WTC11 (cell line): ENCODE results near the gene DMD.

ENCODE experiments used
- ETV6 ChIP-seq: sonication (generic); formaldehyde crosslinking; IDR thresholded peaks from 2 replicates; pipeline ENCODE4 v1.8.1; 2022; ENCODE audit warnings: mild to moderate bottlenecking, missing genetic modification reagents
- PRRX2 ChIP-seq: fragments of 250-450 bp; sonication (Bioruptor Pico); IDR thresholded peaks from 2 replicates; pipeline ENCODE4 v1.8.0; 2021; ENCODE audit warnings: mild to moderate bottlenecking
- SOX15 ChIP-seq: fragments of 250-450 bp; sonication (Bioruptor Pico); IDR thresholded peaks from 2 replicates; pipeline ENCODE4 v1.9.0; 2021; ENCODE audit warnings: mild to moderate bottlenecking
- SP1 ChIP-seq: sonication (generic); formaldehyde crosslinking; conservative IDR thresholded peaks from 2 replicates; pipeline ENCODE4 v1.8.1; 2022; ENCODE audit warnings: missing genetic modification reagents
- TP53 ChIP-seq: sonication (generic); formaldehyde crosslinking; IDR thresholded peaks from 2 replicates; pipeline ENCODE4 v1.8.1; 2023; ENCODE audit warnings: mild to moderate bottlenecking, missing genetic modification reagents
- ZNF219 ChIP-seq: sonication (generic); formaldehyde crosslinking; IDR thresholded peaks from 2 replicates; pipeline ENCODE4 v1.8.0; 2023; ENCODE audit warnings: missing genetic modification reagents, mild to moderate bottlenecking, borderline replicate concordance
- TF ChIP-seq, protein P1 (sequence below): fragments of 200-600 bp; IDR thresholded peaks from 2 replicates; pipeline ENCODE4 v1.8.0; 2022; ENCODE audit warnings: antibody characterized with exemption
- TF ChIP-seq, protein P2 (sequence below): sonication (generic); formaldehyde crosslinking; conservative IDR thresholded peaks from 2 replicates; pipeline ENCODE4 v1.8.1; 2022; ENCODE audit warnings: mild to moderate bottlenecking, missing genetic modification reagents
- TF ChIP-seq, protein P3 (sequence below): sonication (generic); formaldehyde crosslinking; IDR thresholded peaks from 2 replicates; pipeline ENCODE4 v1.8.0; 2022; ENCODE audit warnings: mild to moderate bottlenecking, missing genetic modification reagents

DNA sequence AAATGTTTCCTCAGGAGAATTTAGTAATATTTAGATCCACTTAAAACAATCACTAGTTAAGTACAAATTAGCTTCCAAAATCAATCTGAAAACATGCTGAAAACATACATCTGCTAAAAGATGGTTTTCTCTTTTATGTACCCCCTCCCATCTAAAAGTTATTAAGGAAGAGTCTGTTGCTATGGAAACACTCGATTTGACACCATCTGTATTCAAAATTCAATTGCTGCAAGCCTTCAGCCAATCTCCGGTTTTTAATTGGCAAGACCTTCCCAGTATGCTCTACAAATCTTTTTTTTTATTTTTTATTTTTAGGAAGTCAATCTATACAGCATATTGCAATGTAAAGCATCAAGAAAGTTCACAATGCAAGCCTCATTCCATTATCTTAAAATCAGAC is 1500.2 kb downstream of the DMD start:
- TF ChIP-seq, protein P1, sequence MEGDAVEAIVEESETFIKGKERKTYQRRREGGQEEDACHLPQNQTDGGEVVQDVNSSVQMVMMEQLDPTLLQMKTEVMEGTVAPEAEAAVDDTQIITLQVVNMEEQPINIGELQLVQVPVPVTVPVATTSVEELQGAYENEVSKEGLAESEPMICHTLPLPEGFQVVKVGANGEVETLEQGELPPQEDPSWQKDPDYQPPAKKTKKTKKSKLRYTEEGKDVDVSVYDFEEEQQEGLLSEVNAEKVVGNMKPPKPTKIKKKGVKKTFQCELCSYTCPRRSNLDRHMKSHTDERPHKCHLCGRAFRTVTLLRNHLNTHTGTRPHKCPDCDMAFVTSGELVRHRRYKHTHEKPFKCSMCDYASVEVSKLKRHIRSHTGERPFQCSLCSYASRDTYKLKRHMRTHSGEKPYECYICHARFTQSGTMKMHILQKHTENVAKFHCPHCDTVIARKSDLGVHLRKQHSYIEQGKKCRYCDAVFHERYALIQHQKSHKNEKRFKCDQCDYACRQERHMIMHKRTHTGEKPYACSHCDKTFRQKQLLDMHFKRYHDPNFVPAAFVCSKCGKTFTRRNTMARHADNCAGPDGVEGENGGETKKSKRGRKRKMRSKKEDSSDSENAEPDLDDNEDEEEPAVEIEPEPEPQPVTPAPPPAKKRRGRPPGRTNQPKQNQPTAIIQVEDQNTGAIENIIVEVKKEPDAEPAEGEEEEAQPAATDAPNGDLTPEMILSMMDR, result no peak
- TF ChIP-seq PRRX2 (CRISPR knock-in tag), result no peak
- TF ChIP-seq, protein P2, sequence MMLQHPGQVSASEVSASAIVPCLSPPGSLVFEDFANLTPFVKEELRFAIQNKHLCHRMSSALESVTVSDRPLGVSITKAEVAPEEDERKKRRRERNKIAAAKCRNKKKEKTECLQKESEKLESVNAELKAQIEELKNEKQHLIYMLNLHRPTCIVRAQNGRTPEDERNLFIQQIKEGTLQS (CRISPR knock-in tag), result no peak
- no peak for TF ChIP-seq TP53 (CRISPR knock-in tag)
- no peak for TF ChIP-seq ETV6 (CRISPR knock-in tag)
- TF ChIP-seq SOX15, result no peak
- no peak for TF ChIP-seq SP1 (CRISPR knock-in tag)
- TF ChIP-seq, protein P3, sequence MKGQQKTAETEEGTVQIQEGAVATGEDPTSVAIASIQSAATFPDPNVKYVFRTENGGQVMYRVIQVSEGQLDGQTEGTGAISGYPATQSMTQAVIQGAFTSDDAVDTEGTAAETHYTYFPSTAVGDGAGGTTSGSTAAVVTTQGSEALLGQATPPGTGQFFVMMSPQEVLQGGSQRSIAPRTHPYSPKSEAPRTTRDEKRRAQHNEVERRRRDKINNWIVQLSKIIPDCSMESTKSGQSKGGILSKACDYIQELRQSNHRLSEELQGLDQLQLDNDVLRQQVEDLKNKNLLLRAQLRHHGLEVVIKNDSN (CRISPR knock-in tag), result no peak
- TF ChIP-seq ZNF219 (CRISPR knock-in tag), result no peak
